Activated CD4-positive, CD25-positive, alpha-beta regulatory T cell treated with anti-CD3 and anti-CD28 coated beads, Interleukin-2, amount 50 U/mL, for 16 hours (primary cell): Measurements from ENCODE around the gene COL5A3.

ENCODE experiments used
- DNase-seq: peaks from one replicate; pipeline ENCODE4 v3.0.0-alpha.2; 2020; ENCODE audit warnings: low read depth, low spot score

The COL5A3 gene

GRCh38 chr19:10011974-10012373 is 1.7 kb upstream of the COL5A3 start:
- no peak for DNase-seq

GRCh38 chr19:10010939-10011338 is 635 bp upstream of the COL5A3 start:
- DNase-seq: no peak

DNA sequence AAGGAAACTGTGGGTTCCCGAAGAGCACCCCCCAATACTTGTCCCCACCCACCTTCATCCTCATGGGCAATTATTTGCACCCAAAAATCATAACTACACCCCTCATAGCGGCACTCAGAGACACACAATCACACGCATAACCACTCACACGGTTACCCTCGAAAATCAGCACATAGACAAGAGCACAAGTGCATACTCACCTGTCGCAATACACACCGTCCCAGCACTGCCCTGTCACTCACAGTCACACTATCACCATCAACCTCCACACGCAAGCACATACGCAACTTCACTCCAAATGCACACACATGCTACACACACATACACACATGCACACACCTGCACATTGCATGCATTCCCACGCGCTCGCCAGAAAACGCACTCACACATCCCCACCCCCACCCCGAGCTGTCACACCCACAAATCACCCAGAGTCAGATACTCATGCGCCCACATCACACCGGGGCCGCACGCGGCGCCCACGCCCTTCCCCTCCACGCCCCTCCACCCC is 535 bp downstream of the COL5A3 start:
- DNase-seq: no peak

GRCh38 chr19:10008184-10008765 is 2.0 kb downstream of the COL5A3 start:
- DNase-seq: no peak

GRCh38 chr19:10007371-10008183 is 2.7 kb downstream of the COL5A3 start:
- DNase-seq: no peak

DNA sequence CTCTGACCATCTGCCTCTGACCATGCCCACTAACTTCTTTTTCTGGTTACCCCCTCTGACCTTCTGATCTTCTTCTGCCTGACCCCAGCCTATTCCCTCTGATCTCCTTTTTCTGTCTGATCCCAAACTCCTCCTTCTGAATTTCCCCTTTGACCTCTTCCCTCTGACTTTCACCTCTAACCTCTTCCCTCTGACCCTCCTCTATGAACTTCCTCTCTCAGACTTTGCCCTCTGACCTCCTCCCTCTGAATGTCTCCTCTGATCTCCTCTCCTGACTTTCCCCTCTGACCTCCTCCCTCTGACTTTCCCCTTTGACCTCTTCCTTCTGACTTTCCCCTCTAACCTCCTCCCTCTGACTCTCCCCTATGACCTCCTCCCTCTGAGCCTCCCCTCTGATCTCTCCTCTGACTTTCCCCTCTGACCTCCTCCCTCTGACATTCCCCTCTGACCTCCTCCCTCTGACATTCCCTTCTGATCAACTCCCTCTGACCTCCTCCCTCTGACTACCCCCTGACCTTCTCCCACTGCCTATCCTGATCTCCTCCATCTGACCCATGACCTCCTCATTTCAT is 3.5 kb downstream of the COL5A3 start:
- DNase-seq: no peak

GRCh38 chr19:10006335-10006708 is 4.0 kb downstream of the COL5A3 start:
- no peak for DNase-seq

- DNase-seq: no peak
Measured at GRCh38 chr19:10005632-10006334, 4.5 kb downstream of the COL5A3 start.

DNA sequence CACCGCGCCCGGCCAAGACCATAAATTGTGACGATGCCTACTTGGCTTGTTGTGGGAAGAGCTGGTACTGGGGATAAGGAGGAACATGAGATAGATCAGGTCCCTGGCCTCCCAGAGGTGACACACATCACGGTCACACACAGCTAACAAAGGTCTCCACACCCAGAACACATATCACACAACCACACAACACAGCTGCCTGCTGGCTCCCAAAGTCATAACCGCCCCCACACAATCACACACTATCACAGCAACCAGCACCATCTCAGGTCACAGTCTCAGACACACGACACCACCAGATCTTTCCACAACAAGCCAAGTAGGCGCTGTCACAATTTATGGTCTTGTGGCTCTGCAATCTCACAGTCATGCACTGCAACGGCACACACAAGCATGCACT is 5.7 kb downstream of the COL5A3 start:
- DNase-seq: no peak

DNA sequence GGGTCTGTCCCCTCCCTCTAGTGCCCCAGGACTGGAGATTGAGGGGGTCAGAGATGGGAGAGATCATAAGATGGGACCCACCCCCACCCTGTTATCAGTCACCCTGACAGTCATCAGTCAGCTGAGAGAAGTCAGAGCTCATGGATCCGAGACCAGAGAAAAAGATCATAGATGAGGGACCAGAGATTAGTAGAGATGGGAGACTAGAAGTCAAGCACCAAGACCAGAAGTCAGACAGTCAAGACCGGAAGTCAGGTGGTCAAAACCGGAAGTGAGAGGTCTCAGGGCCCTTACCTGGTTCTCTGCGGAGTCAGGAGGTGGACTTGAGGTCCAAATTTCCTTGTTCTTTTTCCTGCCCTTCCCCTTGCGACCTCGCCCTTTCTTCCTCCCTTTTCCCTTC is 7.0 kb downstream of the COL5A3 start:
- no peak for DNase-seq

DNA sequence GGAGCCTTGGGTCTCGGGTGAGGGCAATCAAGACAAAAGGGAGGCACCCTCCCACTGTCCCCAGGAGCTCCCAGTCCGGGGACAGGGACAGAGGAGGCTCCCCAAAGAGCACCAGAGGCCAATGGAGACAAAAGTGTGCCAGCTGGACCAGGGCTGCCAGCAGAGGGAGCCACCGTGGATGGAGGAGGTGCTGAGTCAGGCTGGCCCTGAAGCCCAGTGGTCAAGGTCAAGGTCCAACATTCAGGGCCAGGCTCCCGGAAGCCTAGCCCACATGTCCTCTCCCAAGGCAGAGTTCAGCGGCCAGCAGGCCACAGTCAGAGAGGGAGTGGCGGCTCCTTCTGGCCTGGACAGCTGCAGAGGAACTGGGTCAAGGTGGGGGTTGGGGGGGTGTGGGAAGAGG is 8.4 kb downstream of the COL5A3 start:
- no peak for DNase-seq

GRCh38 chr19:10000171-10000826 is 10.0 kb downstream of the COL5A3 start:
- peak; percentile 18 for DNase-seq

- no peak for DNase-seq
Measured at GRCh38 chr19:9996541-9996940, 13.8 kb downstream of the COL5A3 start.

DNA sequence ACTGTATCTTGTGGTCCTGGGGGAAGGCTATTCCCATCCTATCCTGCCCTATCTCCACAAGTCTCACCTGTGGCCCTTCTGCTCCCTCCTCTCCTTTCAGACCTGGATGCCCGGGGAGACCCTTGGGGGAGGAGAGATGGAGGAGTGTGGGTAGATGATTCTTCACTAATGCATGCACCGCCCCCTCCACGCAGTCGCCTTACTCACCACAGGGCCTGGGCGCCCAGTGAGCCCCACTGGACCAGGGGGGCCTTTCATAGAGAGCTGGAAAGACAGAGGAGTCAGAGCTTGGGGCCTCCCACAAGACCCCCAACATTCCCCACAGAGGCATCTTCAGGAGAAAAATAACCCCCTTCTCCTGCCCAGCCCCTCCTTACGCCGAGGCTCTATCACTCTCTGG is 14.3 kb downstream of the COL5A3 start:
- no peak for DNase-seq

DNA sequence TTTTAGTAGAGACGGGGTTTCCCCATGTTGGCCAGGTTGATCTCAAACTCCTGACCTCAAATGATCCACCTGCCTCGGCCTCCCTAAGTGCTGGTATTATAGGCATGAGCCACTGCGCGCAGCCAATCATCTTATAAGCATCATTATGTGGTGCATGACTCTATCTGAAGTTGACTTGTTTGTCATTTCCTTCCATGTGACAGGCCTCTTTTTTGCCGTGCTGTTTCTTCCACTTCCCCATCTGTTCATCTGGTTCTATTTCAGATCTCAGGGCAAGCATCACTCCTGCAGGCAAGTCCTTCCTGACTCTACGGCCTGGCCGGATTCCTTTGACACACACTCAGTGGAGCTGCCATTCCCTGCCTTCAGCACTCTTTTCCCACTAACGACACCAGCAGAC is 15.2 kb downstream of the COL5A3 start:
- no peak for DNase-seq

DNA sequence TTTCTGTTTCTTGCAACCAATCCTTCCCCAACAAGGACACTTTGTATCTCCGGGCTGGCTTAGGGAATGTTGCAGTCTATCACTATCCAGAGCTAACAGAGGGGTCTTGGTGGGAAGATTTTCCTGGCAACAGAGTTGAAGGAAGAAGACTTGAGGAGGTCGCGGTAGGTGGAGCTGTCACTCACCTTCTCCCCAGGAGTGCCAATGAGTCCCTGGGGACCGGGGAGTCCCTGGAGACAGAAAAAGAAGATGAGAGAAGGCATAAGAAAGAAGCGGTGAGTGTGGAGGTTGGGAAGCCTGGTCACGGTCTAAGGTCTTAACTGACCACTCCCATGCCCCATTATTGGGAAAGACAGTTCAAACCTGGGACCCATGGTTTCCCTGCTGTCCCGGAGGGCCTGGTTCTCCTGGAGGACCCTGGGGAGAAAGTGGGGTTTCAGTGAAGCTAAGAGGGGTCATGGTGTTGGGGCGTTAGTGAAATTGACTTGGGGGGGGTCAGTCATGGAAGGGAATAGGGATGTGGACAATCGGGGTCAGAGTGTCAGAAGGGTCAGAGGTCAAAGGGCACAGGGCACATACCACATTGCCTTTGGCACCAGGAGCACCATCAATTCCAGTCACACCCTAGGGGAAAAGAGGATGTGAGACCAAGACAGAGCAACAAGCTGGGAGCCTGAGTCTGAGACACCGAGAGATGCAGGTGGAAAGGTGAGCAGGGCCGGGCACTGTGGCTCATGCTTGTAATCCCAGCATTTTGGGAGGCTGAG is 18.7 kb downstream of the COL5A3 start:
- DNase-seq: no peak

GRCh38 chr19:9989504-9989903 is 20.8 kb downstream of the COL5A3 start:
- no peak for DNase-seq

DNA sequence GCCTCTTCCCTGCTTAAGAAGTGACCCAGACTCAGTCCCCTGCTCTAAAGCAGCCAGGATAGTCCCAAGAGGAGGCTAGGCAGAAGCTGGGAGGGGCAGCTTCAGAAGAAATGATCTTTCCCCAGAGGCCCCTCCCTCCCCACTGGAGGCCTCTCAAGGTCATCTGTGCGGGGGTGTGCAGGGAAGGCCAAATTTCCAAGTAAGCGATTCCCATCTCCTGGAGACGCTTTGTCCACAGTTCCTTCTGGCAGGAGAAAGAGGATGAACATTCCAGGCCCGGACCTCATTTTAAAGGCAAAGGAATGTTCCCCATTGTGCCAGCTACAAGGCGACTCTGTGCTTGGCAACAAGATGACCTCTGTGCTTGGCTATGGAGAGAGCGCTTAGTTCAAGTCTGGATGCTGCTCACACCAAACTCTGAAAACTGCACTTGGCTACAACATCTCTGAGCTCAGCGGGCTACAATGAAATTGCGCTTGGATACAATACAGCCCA is 23.5 kb downstream of the COL5A3 start:
- no peak for DNase-seq

DNA sequence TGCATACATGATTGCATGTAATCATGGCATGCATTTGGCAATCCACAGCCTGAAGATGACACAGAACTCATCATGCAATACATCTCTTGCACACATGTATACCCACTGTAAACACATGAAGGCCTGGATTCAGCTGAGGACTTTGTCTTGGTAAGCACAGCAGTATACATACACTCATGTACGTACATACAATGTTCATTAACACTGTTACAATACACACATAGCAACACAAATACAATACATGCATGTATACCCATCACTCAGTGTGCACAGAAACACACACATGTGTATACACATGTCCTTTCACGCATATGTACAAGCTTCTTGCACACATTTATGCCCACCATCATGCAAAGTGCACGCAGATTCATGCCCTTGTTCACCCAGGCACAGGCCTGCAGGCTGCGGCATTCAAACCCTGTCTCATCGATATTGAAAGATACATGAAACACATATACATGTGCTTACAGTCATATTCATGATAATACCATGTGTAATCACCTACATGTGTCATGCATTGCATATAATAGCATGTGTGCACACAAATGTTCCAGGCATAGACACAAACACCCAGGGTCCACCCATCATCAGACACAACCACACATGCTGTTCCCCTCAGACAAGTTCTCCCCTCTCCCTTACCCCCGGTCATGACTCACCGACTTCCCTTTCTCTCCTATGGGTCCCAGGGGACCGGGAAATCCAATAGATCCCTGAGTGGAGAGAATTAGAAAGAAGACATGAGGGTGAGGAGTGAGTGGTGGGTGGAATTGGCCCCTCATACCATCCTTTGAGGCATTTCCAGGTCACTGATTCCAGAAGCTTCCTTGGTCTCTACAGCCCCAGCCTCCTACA is 28.7 kb downstream of the COL5A3 start:
- DNase-seq: no peak

DNA sequence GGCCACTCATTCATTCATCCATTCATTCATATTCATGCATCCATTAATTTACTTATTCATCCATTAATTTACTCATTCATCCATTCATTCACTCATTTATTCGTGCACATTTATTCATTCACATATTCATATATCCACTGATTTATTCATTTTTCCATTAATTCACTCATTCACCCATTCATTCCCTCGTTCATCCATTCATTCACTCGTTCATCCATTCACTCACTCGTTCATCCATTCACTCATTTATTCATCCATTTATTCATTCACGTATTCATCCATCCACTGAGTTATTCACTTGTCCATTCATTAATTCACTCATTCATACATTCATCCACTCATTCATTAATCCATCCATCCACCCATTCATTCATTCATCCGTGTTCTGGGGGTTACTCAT is 38.2 kb downstream of the COL5A3 start:
- DNase-seq: no peak
